Neural progenitor cell (in vitro differentiated cells): ENCODE results near the gene BMPER. TPM values are rescaled to one million over a fixed set of nuclear protein-coding genes. Genes with fewer than 3 reads are reported as not detected.
A peak's percentile ranks its signal among the peaks of the same experiment; 100 is the strongest.

Experiments
- DNase-seq: peaks from one replicate; pipeline ENCODE4 v3.0.0-alpha.2; 2016; ENCODE audit warnings: low spot score
- H2AFZ ChIP-seq: fragments of 200-600 bp; sonication (generic); replicated peaks from 2 replicates; pipeline ENCODE4 v1.6.1; 2016; ENCODE audit warnings: antibody characterized with exemption
- H3F3A ChIP-seq: fragments of 200-600 bp; sonication (generic); 2 replicates; pipeline ENCODE4 v1.6.1; 2016; ENCODE audit warnings: antibody characterized with exemption, low read depth
- H3K27ac ChIP-seq: fragments of 200-600 bp; sonication (generic); 2 replicates; pipeline ENCODE4 v1.5.1; 2016; ENCODE audit warnings: mild to moderate bottlenecking
- H3K27me3 ChIP-seq: fragments of 200-600 bp; sonication (generic); 2 replicates; pipeline ENCODE4 v1.6.1; 2016; ENCODE audit warnings: mild to moderate bottlenecking, moderate library complexity
- H3K36me3 ChIP-seq: fragments of 200-600 bp; sonication (generic); 2 replicates; pipeline ENCODE4 v1.5.1; 2016
- H3K4me1 ChIP-seq: fragments of 200-600 bp; sonication (generic); 2 replicates; pipeline ENCODE4 v1.6.1; 2016; ENCODE audit warnings: mixed run types
- H3K4me2 ChIP-seq: fragments of 200-600 bp; sonication (generic); 2 replicates; pipeline ENCODE4 v1.6.1; 2016
- H3K4me3 ChIP-seq: fragments of 200-600 bp; sonication (generic); 2 replicates; pipeline ENCODE4 v1.5.1; 2016
- H3K79me2 ChIP-seq: fragments of 200-600 bp; sonication (generic); 2 replicates; pipeline ENCODE4 v1.6.1; 2016; ENCODE audit warnings: low read depth
- H3K9ac ChIP-seq: fragments of 200-600 bp; sonication (generic); 2 replicates; pipeline ENCODE4 v1.6.1; 2016
- H3K9me3 ChIP-seq: fragments of 200-600 bp; sonication (generic); 2 replicates; pipeline ENCODE4 v1.5.1; 2016; ENCODE audit warnings: low read depth
- H4K20me1 ChIP-seq: fragments of 200-600 bp; sonication (generic); 2 replicates; pipeline ENCODE4 v1.6.1; 2016; ENCODE audit warnings: low read depth
- H3K27ac Mint-ChIP-seq: 3 replicates; pipeline ENCODE4 v1.8.0; 2021; ENCODE audit warnings: mixed read lengths
- H3K27me3 Mint-ChIP-seq: 2 replicates; pipeline ENCODE4 v1.8.0; 2022; ENCODE audit warnings: low read depth, mild to moderate bottlenecking, inconsistent platforms, moderate library complexity, mixed read lengths; ENCODE audit not compliant: insufficient read depth
- H3K36me3 Mint-ChIP-seq: 3 replicates; pipeline ENCODE4 v1.8.0; 2021; ENCODE audit warnings: mixed read lengths
- H3K4me1 Mint-ChIP-seq: 3 replicates; pipeline ENCODE4 v1.8.0; 2021; ENCODE audit warnings: mixed read lengths
- H3K4me3 Mint-ChIP-seq: 3 replicates; pipeline ENCODE4 v1.8.0; 2021; ENCODE audit warnings: mild to moderate bottlenecking, moderate library complexity, mixed read lengths
- H3K9me3 Mint-ChIP-seq: 3 replicates; pipeline ENCODE4 v1.8.0; 2020; ENCODE audit warnings: mixed read lengths
- EZH2 ChIP-seq: fragments of 200-600 bp; sonication (generic); IDR thresholded peaks from 2 replicates; pipeline ENCODE4 v1.6.1; 2017; ENCODE audit warnings: antibody characterized with exemption, mild to moderate bottlenecking, moderate library complexity
- EZH2phosphoT487 ChIP-seq: fragments of 200-600 bp; sonication (generic); IDR thresholded peaks from 2 replicates; pipeline ENCODE4 v1.6.1; 2017; ENCODE audit warnings: antibody characterized with exemption
- total RNA-seq: library from RNA; depleted of rRNA; stranded (reverse); fragments of >200 nt; gene quantifications from 2 replicates; pipeline ENCODE4 v1.2.3, GENCODE V29; 2015; ENCODE audit warnings: low replicate concordance
- TF ChIP-seq, protein P1 (sequence below): fragments of 200-600 bp; sonication (generic); IDR thresholded peaks from 2 replicates; pipeline ENCODE4 v1.5.1; 2017; ENCODE audit warnings: antibody characterized with exemption, mild to moderate bottlenecking

BMPER gene
- total RNA-seq, 1 donor from 2014 or later = 1.2 TPM

DNA sequence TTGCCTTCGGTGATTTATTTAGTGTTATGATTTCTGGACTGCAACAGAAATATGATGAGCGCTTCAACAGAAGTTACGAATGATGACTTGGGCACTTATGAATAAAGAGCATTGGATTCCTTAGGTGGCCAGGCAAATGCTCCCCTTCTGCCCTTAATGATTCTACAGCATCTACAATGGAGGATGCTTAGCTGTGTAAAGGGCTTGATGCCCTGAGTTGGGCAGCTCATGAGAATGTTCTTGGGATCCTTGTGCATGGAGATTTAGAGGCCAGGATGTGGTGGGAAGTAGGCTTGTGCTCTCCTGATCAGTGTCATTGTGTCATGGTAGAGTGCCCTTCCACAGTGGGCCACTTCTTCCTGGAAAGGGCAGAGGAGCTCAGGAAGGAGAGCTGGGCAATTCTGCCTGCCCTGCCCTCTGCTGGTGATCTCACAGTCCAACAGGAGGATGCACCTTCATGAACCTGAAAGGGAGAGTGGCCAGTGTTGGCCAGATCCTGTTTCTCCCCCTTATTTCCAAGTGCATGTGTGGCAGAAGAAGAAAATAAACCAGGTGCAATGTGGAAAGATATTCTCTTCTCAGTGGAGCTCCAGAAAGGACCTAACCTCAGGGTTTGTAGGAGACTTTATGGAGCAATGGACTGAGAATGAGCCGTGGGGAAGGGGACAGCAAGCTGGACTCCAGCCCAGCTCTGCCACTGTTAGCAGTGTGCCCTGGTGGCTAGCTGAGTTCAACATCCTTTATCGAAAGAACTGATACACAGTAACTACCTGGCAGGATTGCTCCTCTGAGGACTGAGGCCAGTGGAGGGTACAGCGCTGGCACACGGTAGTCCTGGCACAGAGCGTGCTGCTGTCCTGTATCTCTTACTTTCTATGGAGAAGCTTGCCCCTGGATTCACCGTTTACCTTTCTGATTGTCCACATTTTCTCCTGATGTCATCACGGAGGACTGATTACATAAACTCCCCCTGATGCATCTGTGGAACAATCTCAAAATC lies 182.9 kb downstream of the BMPER start:
- peaks cover 2% of the 10 kb centered on the region for H3K4me1 Mint-ChIP-seq
- H3K36me3 Mint-ChIP-seq = no peaks in the 10 kb centered on the region
- Histone ChIP-seq H2AFZ (peak overlapping the region; percentile 55), H3K9me3 (no peaks in the 10 kb centered on the region), H3K4me1 (no peaks in the 10 kb centered on the region), H3K27ac (no peak overlapping the region), H3K9ac (no peak overlapping the region), H3K36me3 (no peaks in the 10 kb centered on the region), H3F3A (no peaks in the 10 kb centered on the region), H3K4me3 (no peak overlapping the region), H3K27me3 (no peaks in the 10 kb centered on the region), H4K20me1 (no peaks in the 10 kb centered on the region), H3K79me2 (no peaks in the 10 kb centered on the region), H3K4me2 (no peak overlapping the region)
- DNase-seq = peak; percentile 68
- no peak overlapping the region for H3K27ac Mint-ChIP-seq
- no peak overlapping the region for H3K4me3 Mint-ChIP-seq
- H3K9me3 Mint-ChIP-seq = peaks cover 4% of the 10 kb centered on the region
- H3K27me3 Mint-ChIP-seq = peaks cover 2% of the 10 kb centered on the region
- no peak for TF ChIP-seq EZH2phosphoT487
- TF ChIP-seq, protein P1, sequence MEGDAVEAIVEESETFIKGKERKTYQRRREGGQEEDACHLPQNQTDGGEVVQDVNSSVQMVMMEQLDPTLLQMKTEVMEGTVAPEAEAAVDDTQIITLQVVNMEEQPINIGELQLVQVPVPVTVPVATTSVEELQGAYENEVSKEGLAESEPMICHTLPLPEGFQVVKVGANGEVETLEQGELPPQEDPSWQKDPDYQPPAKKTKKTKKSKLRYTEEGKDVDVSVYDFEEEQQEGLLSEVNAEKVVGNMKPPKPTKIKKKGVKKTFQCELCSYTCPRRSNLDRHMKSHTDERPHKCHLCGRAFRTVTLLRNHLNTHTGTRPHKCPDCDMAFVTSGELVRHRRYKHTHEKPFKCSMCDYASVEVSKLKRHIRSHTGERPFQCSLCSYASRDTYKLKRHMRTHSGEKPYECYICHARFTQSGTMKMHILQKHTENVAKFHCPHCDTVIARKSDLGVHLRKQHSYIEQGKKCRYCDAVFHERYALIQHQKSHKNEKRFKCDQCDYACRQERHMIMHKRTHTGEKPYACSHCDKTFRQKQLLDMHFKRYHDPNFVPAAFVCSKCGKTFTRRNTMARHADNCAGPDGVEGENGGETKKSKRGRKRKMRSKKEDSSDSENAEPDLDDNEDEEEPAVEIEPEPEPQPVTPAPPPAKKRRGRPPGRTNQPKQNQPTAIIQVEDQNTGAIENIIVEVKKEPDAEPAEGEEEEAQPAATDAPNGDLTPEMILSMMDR = peak; percentile 77

DNA sequence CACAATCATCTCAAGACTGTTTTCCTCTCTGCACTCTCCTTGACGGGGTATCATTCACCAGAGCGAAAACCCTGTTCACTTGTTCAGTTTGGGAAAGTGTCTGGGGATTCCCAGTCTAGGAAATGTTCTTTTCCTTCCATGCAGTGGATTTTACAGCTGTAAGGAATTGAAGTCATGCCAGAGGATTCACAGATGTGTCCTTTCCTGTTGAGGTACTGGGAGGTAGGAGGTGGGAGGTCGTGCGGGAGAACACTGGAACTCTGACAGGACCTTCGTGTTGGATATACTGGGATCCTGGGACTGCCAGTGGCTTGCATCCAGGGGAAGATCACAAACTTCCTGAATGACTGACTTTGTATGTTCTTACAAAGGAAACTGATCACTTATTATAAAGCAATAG lies 185.5 kb downstream of the BMPER start:
- no peak overlapping the region for H3K27ac ChIP-seq

DNA sequence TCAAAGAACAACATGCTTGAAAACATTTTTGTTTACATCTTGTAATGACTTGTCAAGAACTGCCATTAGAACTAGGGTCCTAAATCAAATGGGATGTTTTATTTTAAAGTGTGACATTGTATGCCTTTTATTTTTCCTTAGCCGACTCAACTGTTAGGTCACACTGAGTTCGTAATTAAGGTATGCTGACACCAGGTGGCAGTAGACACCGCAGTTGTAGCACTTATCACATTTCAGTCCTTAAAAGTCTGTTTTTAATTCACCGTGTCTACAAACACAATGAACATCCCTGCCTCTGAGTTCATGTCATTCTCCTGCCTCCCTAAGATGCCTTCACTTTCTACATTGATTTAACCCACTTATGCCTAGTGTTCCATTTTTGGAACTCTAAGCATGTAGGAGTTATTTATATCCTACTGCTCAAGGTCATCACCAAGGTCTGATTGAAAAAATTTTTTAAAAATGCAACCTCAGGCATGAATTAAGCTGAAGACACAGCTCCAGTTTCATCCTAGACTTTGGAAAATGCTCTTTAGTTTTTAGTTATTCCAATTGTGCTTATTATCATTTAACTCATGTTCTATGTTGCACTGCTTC lies 186.1 kb downstream of the BMPER start:
- no peaks in the 10 kb centered on the region for H3K36me3 Mint-ChIP-seq
- H3K4me2 ChIP-seq = no peak overlapping the region
- H3K4me1 Mint-ChIP-seq = peaks cover 5% of the 10 kb centered on the region
- no peaks in the 10 kb centered on the region for H4K20me1 ChIP-seq
- no peaks in the 10 kb centered on the region for H3F3A ChIP-seq
- no peaks in the 10 kb centered on the region for H3K27me3 ChIP-seq
- H3K9me3 ChIP-seq = no peaks in the 10 kb centered on the region
- no peaks in the 10 kb centered on the region for H3K79me2 ChIP-seq
- peaks cover 6% of the 10 kb centered on the region for H3K27me3 Mint-ChIP-seq
- H3K4me1 ChIP-seq = no peaks in the 10 kb centered on the region
- H2AFZ ChIP-seq = no peak overlapping the region
- H3K9me3 Mint-ChIP-seq = peaks cover 4% of the 10 kb centered on the region
- TF ChIP-seq EZH2 = no peak
- TF ChIP-seq EZH2phosphoT487 = no peak
- TF ChIP-seq, protein P1 = peak; percentile 80
- DNase-seq = peak; percentile 63
- no peak overlapping the region for H3K27ac ChIP-seq
- H3K27ac Mint-ChIP-seq = no peak overlapping the region
- no peaks in the 10 kb centered on the region for H3K36me3 ChIP-seq
- H3K4me3 ChIP-seq = no peak overlapping the region
- H3K9ac ChIP-seq = no peak overlapping the region
- H3K4me3 Mint-ChIP-seq = no peak overlapping the region

More for the DNA sequence above, 185.5 kb downstream of the BMPER start:
- H3K36me3 ChIP-seq = no peaks in the 10 kb centered on the region
- H3F3A ChIP-seq = no peaks in the 10 kb centered on the region
- no peak overlapping the region for H2AFZ ChIP-seq
- Mint-ChIP-seq H3K4me3 (no peak overlapping the region), H3K4me1 (peaks cover 2% of the 10 kb centered on the region), H3K36me3 (no peaks in the 10 kb centered on the region), H3K27me3 (peaks cover 5% of the 10 kb centered on the region), H3K9me3 (peaks cover 4% of the 10 kb centered on the region), H3K27ac (no peak overlapping the region)
- H4K20me1 ChIP-seq = no peaks in the 10 kb centered on the region
- no peak overlapping the region for H3K9ac ChIP-seq
- no peak for TF ChIP-seq EZH2phosphoT487
- no peak for TF ChIP-seq EZH2
- TF ChIP-seq, protein P1 = no peak
- H3K79me2 ChIP-seq = no peaks in the 10 kb centered on the region
- no peaks in the 10 kb centered on the region for H3K27me3 ChIP-seq
- no peak overlapping the region for H3K4me3 ChIP-seq
- no peak for DNase-seq
- no peak overlapping the region for H3K4me2 ChIP-seq
- no peaks in the 10 kb centered on the region for H3K4me1 ChIP-seq
- H3K9me3 ChIP-seq = no peaks in the 10 kb centered on the region
